Keratinocyte (primary cell): Measurements from ENCODE around the gene TNS4. TPM values are rescaled to one million over a fixed set of nuclear protein-coding genes. Genes with fewer than 3 reads are reported as not detected.

ENCODE experiments used
- DNase-seq: peaks from one replicate; pipeline ENCODE4 v3.0.0-alpha.2; 2011; ENCODE audit warnings: low read depth, missing footprints, low spot score
- FAIRE-seq: peaks from 2 replicates; lab custom pipeline; 2011; peaks lifted over from hg19 to GRCh38; lab: Jason Lieb, UNC
- H2AFZ ChIP-seq: 2 replicates; pipeline ENCODE4 v1.6.0; 2012; ENCODE audit warnings: low read length, control low read depth, inconsistent platforms; ENCODE audit not compliant: control insufficient read depth
- H3K27ac ChIP-seq: 2 replicates; pipeline ENCODE4 v1.5.1; 2011; ENCODE audit warnings: low read length; ENCODE audit not compliant: control insufficient read depth, insufficient read depth
- H3K27me3 ChIP-seq: 3 replicates; pipeline ENCODE4 v1.6.0; 2011; ENCODE audit warnings: low read length; ENCODE audit not compliant: control insufficient read depth, insufficient read depth; ENCODE audit errors: extremely low read depth
- H3K36me3 ChIP-seq, 2 experiments: 2 replicates in 1 of 2; 3 replicates in 1 of 2; pipeline ENCODE4 v1.5.1; 2011; ENCODE audit warnings: low read length in 2 of 2, mild to moderate bottlenecking in 1 of 2; ENCODE audit not compliant: control insufficient read depth in 2 of 2, insufficient read depth in 2 of 2; ENCODE audit errors: extremely low read depth in 1 of 2
- H3K4me1 ChIP-seq: 3 replicates; pipeline ENCODE4 v1.5.1; 2011; ENCODE audit warnings: low read length; ENCODE audit not compliant: control insufficient read depth, insufficient read depth; ENCODE audit errors: extremely low read depth
- H3K4me2 ChIP-seq: 3 replicates; pipeline ENCODE4 v1.6.0; 2011; ENCODE audit warnings: low read depth, low read length; ENCODE audit not compliant: control insufficient read depth, insufficient read depth; ENCODE audit errors: extremely low read depth
- H3K4me3 ChIP-seq, 3 experiments: fragments of 200-600 bp in 1 of 3; sonication (generic) in 1 of 3; 2 replicates in 2 of 3; 3 replicates in 1 of 3; pipeline ENCODE4 v1.5.1; 2011 to 2016; ENCODE audit warnings: low read length in 3 of 3, mild to moderate bottlenecking in 3 of 3, control low read depth in 2 of 3, inconsistent platforms in 1 of 3, low read depth in 1 of 3, mixed read lengths in 1 of 3, mixed run types in 1 of 3, moderate library complexity in 1 of 3; ENCODE audit not compliant: control insufficient read depth in 2 of 3, insufficient read depth in 2 of 3; ENCODE audit errors: extremely low read depth in 1 of 3
- H3K79me2 ChIP-seq: 2 replicates; pipeline ENCODE4 v1.6.0; 2012; ENCODE audit warnings: low read length; ENCODE audit not compliant: control insufficient read depth, insufficient read depth
- H3K9ac ChIP-seq: 3 replicates; pipeline ENCODE4 v1.6.0; 2011; ENCODE audit warnings: low read length; ENCODE audit not compliant: control insufficient read depth, insufficient read depth; ENCODE audit errors: extremely low read depth
- H3K9me1 ChIP-seq: 3 replicates; pipeline ENCODE4 v1.6.0; 2011; ENCODE audit warnings: low read length; ENCODE audit not compliant: control insufficient read depth, insufficient read depth; ENCODE audit errors: extremely low read depth
- H3K9me3 ChIP-seq: 2 replicates; pipeline ENCODE4 v1.5.1; 2012; ENCODE audit warnings: low read depth, low read length; ENCODE audit not compliant: control insufficient read depth
- H4K20me1 ChIP-seq: 3 replicates; pipeline ENCODE4 v1.6.0; 2011; ENCODE audit warnings: low read length; ENCODE audit not compliant: control insufficient read depth, insufficient read depth; ENCODE audit errors: extremely low read depth
- EZH2 ChIP-seq: IDR thresholded peaks from one replicate; pipeline ENCODE4 v1.6.1; 2012; ENCODE audit warnings: inconsistent platforms, mild to moderate bottlenecking, low read length, moderate library complexity
- dilution Hi-C: fragments of 300-500 bp; cut with MboI; formaldehyde crosslinking; loops from one replicate; pipeline ENCODE4 v1.7.0; 2020; ENCODE audit warnings: low sequenced_read_pairs; ENCODE audit not compliant: extremely low pct_ligation_motif_present
- polyA plus RNA-seq, 5 experiments: library from polyadenylated mRNA; depleted of rRNA in 3 of 5; stranded (reverse) in 3 of 5; stranded (forward) in 1 of 5; unstranded in 1 of 5; fragments of >200 nt; gene quantifications; 1 replicate in 1 of 5; 2 replicates in 3 of 5; 3 replicates in 1 of 5; pipeline versions ENCODE4 v1.2.1 to v1.2.3, GENCODE V29; 2011 to 2012; ENCODE audit warnings: missing spikeins in 2 of 5, low read depth in 1 of 5, low replicate concordance in 1 of 5
- TF ChIP-seq, protein P1 (sequence below), 3 experiments: IDR thresholded peaks in 1 of 3; conservative IDR thresholded peaks in 1 of 3; optimal IDR thresholded peaks in 1 of 3; 2 replicates in 2 of 3; 3 replicates in 1 of 3; pipeline versions ENCODE3 to v1.5.1; 2011; ENCODE audit warnings: low read length in 3 of 3, mild to moderate bottlenecking in 3 of 3, moderate library complexity in 2 of 3, control low read depth in 1 of 3, inconsistent platforms in 1 of 3; ENCODE audit not compliant: insufficient read depth in 2 of 3; ENCODE audit errors: extremely low read depth in 1 of 3

TNS4 gene
- polyA plus RNA-seq, 1 donor (not counting 4 experiments of a cell fraction or from before 2014, with no cell fraction given), result 160 TPM

DNA sequence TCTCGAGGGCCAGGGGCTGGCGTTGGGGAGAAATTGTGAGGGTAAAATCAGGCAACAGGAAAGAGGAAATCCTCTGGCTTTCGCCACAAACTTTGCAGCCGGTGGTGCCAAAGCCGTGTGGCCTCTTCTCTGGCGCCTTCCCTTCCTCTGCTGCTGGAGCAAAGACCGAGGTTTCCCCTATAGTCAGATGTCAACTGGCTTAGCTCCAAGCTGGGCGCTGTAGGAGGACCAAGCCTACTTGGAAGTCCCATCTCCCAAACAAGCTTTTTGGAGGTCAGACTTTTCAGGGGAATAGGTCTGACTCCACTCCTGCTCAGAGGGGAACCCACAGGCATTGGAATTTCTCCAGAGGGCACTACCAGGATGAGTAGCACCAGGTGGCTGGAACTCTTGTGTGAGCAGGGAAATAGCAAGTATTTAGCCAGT is 53.2 kb downstream of the TNS4 start:
- H2AFZ ChIP-seq, result no peak overlapping the region
- no peaks in the 10 kb centered on the region for H3K36me3 ChIP-seq
- H3K9me3 ChIP-seq, result no peaks in the 10 kb centered on the region
- DNase-seq, result no peak
- H3K9ac ChIP-seq, result no peak overlapping the region
- no peak for FAIRE-seq
- no peaks in the 10 kb centered on the region for H3K9me1 ChIP-seq
- H3K4me1 ChIP-seq, result peaks cover 11% of the 10 kb centered on the region
- no peak overlapping the region for H3K4me2 ChIP-seq
- no peaks in the 10 kb centered on the region for H4K20me1 ChIP-seq
- TF ChIP-seq, protein P1, sequence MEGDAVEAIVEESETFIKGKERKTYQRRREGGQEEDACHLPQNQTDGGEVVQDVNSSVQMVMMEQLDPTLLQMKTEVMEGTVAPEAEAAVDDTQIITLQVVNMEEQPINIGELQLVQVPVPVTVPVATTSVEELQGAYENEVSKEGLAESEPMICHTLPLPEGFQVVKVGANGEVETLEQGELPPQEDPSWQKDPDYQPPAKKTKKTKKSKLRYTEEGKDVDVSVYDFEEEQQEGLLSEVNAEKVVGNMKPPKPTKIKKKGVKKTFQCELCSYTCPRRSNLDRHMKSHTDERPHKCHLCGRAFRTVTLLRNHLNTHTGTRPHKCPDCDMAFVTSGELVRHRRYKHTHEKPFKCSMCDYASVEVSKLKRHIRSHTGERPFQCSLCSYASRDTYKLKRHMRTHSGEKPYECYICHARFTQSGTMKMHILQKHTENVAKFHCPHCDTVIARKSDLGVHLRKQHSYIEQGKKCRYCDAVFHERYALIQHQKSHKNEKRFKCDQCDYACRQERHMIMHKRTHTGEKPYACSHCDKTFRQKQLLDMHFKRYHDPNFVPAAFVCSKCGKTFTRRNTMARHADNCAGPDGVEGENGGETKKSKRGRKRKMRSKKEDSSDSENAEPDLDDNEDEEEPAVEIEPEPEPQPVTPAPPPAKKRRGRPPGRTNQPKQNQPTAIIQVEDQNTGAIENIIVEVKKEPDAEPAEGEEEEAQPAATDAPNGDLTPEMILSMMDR (optimal IDR thresholded peaks at IDR 0.05 in 1 of 3, IDR thresholded peaks at IDR 0.05 in 1 of 3, conservative IDR thresholded peaks at IDR 0.05 in 1 of 3; ENCODE audit: extremely low read depth in 1 of 3, insufficient read depth in 2 of 3, low read length in 3 of 3), result no peak
- TF ChIP-seq EZH2, result no peak
- no peaks in the 10 kb centered on the region for H3K79me2 ChIP-seq
- no peak overlapping the region for H3K4me3 ChIP-seq
- H3K27ac ChIP-seq, result no peak overlapping the region
- H3K27me3 ChIP-seq, result peaks cover 53% of the 10 kb centered on the region
- dilution Hi-C loops, result no loop called here

DNA sequence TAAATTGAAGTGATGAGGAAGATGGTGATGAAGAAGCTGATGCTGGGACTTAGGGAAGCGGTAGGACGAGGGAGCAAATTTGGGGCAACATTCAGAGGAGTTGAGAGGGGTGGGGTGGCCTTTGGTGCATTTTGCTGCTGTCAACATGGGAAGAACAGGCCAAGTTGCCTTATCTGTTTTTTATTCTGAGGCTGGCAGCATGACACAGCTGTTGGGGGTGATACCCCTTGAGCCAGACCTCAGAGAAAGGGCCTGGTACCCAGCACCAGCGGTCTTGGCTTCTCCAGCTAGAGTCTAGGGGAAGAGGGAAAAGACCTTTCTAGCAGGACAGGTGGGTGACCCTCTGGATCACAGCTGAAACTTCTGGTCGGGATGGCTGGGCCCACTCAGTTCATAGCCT is 53.6 kb downstream of the TNS4 start:
- no peak overlapping the region for H3K9ac ChIP-seq
- H3K27me3 ChIP-seq, result peaks cover 53% of the 10 kb centered on the region
- TF ChIP-seq, protein P1 (optimal IDR thresholded peaks at IDR 0.05 in 1 of 3, IDR thresholded peaks at IDR 0.05 in 1 of 3, conservative IDR thresholded peaks at IDR 0.05 in 1 of 3; ENCODE audit: extremely low read depth in 1 of 3, insufficient read depth in 2 of 3, low read length in 3 of 3), result no peak
- TF ChIP-seq EZH2, result no peak
- peaks cover 7% of the 10 kb centered on the region for H3K4me1 ChIP-seq
- H3K36me3 ChIP-seq, result no peaks in the 10 kb centered on the region
- H3K4me2 ChIP-seq, result no peak overlapping the region
- no peak overlapping the region for H3K27ac ChIP-seq
- H4K20me1 ChIP-seq, result no peaks in the 10 kb centered on the region
- dilution Hi-C loops, result no loop called here
- FAIRE-seq (no peak), DNase-seq (no peak)
- no peak overlapping the region for H2AFZ ChIP-seq
- no peak overlapping the region for H3K4me3 ChIP-seq
- no peaks in the 10 kb centered on the region for H3K79me2 ChIP-seq
- no peaks in the 10 kb centered on the region for H3K9me3 ChIP-seq
- H3K9me1 ChIP-seq, result no peaks in the 10 kb centered on the region
